ENCODE measurements around the gene ENHO. TPM values are rescaled to one million over a fixed set of nuclear protein-coding genes. Genes with fewer than 3 reads are reported as not detected.

ENHO gene
- total and polyA plus RNA-seq, 2 experiments from 2014 or later = 13.8 to 19.7 TPM

DNA sequence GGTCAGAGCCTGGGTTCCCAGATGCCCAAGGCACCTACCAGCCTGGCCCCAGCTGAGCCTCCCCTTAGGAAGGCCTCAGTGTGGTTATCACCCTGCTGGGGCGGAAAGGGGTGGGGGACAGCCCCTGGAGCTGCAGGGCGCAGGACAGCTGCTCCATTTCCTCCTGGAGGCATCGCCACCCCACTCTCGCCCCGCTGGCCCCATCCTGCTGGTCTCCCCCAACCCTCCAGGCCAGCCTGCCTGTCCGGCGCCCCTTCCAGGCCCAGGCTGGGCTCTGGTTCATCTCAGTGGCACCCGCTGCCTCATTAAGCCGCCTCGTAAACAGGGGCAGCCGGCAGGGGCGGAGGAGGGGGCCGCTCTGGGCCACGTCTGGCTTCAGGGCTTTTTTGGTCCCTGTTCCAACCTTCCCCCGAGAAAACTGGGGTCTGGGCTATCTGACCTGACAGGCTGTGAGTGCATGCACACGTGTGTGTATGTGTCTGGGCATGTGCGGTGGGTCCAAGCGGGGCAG is 30.8 kb upstream of the ENHO start:
- DNase-seq (ENCODE audit: low spot score) = no peak
- no peak overlapping the region for H2AFZ ChIP-seq
- no peak overlapping the region for H3K27ac ChIP-seq (ENCODE audit: low read depth)
- no peaks in the 10 kb centered on the region for H3K36me3 ChIP-seq (ENCODE audit: insufficient read depth)
- no peak overlapping the region for H3K27ac Mint-ChIP-seq
- no peaks in the 10 kb centered on the region for H3F3A ChIP-seq (replicated peaks; ENCODE audit: low read depth)
- no peaks in the 10 kb centered on the region for H3K79me2 ChIP-seq (replicated peaks; ENCODE audit: insufficient read depth)
- H3K4me1 ChIP-seq (ENCODE audit: insufficient read depth) = peaks cover 12% of the 10 kb centered on the region
- no peak; the same call in 2 of the 3 replicates for ATAC-seq
- H3K4me3 ChIP-seq = no peak overlapping the region
- no peaks in the 10 kb centered on the region for H3K9me3 Mint-ChIP-seq
- H4K20me1 ChIP-seq (replicated peaks; ENCODE audit: insufficient read depth) = no peaks in the 10 kb centered on the region
- no peaks in the 10 kb centered on the region for H3K27me3 ChIP-seq (ENCODE audit: insufficient read depth)
- no peaks in the 10 kb centered on the region for H3K9me2 ChIP-seq (ENCODE audit: insufficient read depth)
- H3K4me1 Mint-ChIP-seq = peaks cover 22% of the 10 kb centered on the region
- no peak overlapping the region for H3K4me2 ChIP-seq
- no peak overlapping the region for H3K4me3 Mint-ChIP-seq
- no peaks in the 10 kb centered on the region for H3K36me3 Mint-ChIP-seq (ENCODE audit: low read depth)
- no peak for TF ChIP-seq STAT1 (IDR thresholded peaks at IDR 0.05; ENCODE audit: unreplicated experiment)
- no peak for TF ChIP-seq ZNF331 (CRISPR knock-in tag; IDR thresholded peaks at IDR 0.05; ENCODE audit: low read depth)
- TF ChIP-seq ETS1 (IDR thresholded peaks at IDR 0.05) = no peak
- TF ChIP-seq ZNF462 (CRISPR knock-in tag; IDR thresholded peaks at IDR 0.05) = no peak
- TF ChIP-seq, protein P1, sequence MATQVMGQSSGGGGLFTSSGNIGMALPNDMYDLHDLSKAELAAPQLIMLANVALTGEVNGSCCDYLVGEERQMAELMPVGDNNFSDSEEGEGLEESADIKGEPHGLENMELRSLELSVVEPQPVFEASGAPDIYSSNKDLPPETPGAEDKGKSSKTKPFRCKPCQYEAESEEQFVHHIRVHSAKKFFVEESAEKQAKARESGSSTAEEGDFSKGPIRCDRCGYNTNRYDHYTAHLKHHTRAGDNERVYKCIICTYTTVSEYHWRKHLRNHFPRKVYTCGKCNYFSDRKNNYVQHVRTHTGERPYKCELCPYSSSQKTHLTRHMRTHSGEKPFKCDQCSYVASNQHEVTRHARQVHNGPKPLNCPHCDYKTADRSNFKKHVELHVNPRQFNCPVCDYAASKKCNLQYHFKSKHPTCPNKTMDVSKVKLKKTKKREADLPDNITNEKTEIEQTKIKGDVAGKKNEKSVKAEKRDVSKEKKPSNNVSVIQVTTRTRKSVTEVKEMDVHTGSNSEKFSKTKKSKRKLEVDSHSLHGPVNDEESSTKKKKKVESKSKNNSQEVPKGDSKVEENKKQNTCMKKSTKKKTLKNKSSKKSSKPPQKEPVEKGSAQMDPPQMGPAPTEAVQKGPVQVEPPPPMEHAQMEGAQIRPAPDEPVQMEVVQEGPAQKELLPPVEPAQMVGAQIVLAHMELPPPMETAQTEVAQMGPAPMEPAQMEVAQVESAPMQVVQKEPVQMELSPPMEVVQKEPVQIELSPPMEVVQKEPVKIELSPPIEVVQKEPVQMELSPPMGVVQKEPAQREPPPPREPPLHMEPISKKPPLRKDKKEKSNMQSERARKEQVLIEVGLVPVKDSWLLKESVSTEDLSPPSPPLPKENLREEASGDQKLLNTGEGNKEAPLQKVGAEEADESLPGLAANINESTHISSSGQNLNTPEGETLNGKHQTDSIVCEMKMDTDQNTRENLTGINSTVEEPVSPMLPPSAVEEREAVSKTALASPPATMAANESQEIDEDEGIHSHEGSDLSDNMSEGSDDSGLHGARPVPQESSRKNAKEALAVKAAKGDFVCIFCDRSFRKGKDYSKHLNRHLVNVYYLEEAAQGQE (IDR thresholded peaks at IDR 0.05; ENCODE audit: unreplicated experiment) = no peak
- no peak for TF ChIP-seq CREB1 (CRISPR knock-in tag; IDR thresholded peaks at IDR 0.05; ENCODE audit: low read depth)
- TF ChIP-seq POLR2AphosphoS5 (IDR thresholded peaks at IDR 0.05; ENCODE audit: low read depth) = no peak
- TF ChIP-seq ZNF114 (CRISPR knock-in tag; IDR thresholded peaks at IDR 0.05) = no peak
- no peak for TF ChIP-seq JUNB (IDR thresholded peaks at IDR 0.05; ENCODE audit: unreplicated experiment)
- no peak for TF ChIP-seq EZH2phosphoT487 (IDR thresholded peaks at IDR 0.05; ENCODE audit: unreplicated experiment)
- no peak for TF ChIP-seq EZH2 (IDR thresholded peaks at IDR 0.05; ENCODE audit: low read depth, unreplicated experiment)
- H3K27me3 Mint-ChIP-seq (ENCODE audit: insufficient read depth, low read depth, poor library complexity) = peaks cover 18% of the 10 kb centered on the region

All from GM23338 (cell line).